Tongue (tissue), 2 donors: ENCODE measurements around the gene C19orf47. TPM values are rescaled to one million over a fixed set of nuclear protein-coding genes. Genes with fewer than 3 reads are reported as not detected.
"Not testable (repeated sequence)": the region's sequence is repeated elsewhere in the genome, so short reads cannot be mapped to it uniquely, and the experiment has no call there.

Experiments
- DNase-seq: peaks from one replicate; pipeline ENCODE4 v3.0.0-alpha.2; 2015
- total RNA-seq: library from RNA; depleted of rRNA; stranded (reverse); fragments of >200 nt; gene quantifications from one replicate; pipeline ENCODE4 v1.2.3, GENCODE V29; 2014

Gene C19orf47
- total RNA-seq, 1 donor from 2014 or later = 25.6 TPM

GRCh38 chr19:40348961-40349507 lies 837 bp upstream of the C19orf47 start:
- peak; percentile 48 for DNase-seq

GRCh38 chr19:40344422-40344821 lies 3.8 kb downstream of the C19orf47 start:
- no peak for DNase-seq

- no peak for DNase-seq
Measured at GRCh38 chr19:40342644-40343311, 5.4 kb downstream of the C19orf47 start.

- peak; percentile 95 for DNase-seq
Measured at GRCh38 chr19:40341601-40342482, 6.4 kb downstream of the C19orf47 start.

GRCh38 chr19:40339018-40339728 lies 9.0 kb downstream of the C19orf47 start:
- DNase-seq = no peak

- no peak for DNase-seq
Measured at GRCh38 chr19:40337594-40337993, 10.6 kb downstream of the C19orf47 start.

- no peak for DNase-seq
Measured at GRCh38 chr19:40337107-40337506, 11.1 kb downstream of the C19orf47 start.

- DNase-seq = no peak
Measured at GRCh38 chr19:40336601-40336900, 11.6 kb downstream of the C19orf47 start.

GRCh38 chr19:40335855-40336600 lies 12.2 kb downstream of the C19orf47 start:
- DNase-seq = no peak

- DNase-seq = no peak
Measured at GRCh38 chr19:40335101-40335500, 13.1 kb downstream of the C19orf47 start.

- not testable (repeated sequence) for DNase-seq
Measured at GRCh38 chr19:40333083-40333482, 15.1 kb downstream of the C19orf47 start.

GRCh38 chr19:40332669-40333068 lies 15.5 kb downstream of the C19orf47 start:
- DNase-seq = no peak

- DNase-seq = no peak
Measured at GRCh38 chr19:40331052-40331451, 17.1 kb downstream of the C19orf47 start.

- no peak for DNase-seq
Measured at GRCh38 chr19:40326201-40326600, 22.0 kb downstream of the C19orf47 start.

GRCh38 chr19:40323705-40324104 lies 24.5 kb downstream of the C19orf47 start:
- DNase-seq = no peak

GRCh38 chr19:40322951-40323615 lies 25.1 kb downstream of the C19orf47 start:
- no peak for DNase-seq

GRCh38 chr19:40322271-40322610 lies 26.0 kb downstream of the C19orf47 start:
- no peak for DNase-seq

GRCh38 chr19:40321566-40322270 lies 26.5 kb downstream of the C19orf47 start:
- DNase-seq = no peak

GRCh38 chr19:40321076-40321475 lies 27.1 kb downstream of the C19orf47 start:
- no peak for DNase-seq

- no peak for DNase-seq
Measured at GRCh38 chr19:40320558-40320935, 27.6 kb downstream of the C19orf47 start.

- DNase-seq = peak; percentile 22
Measured at GRCh38 chr19:40317338-40317737, 30.9 kb downstream of the C19orf47 start.
